ENCODE measurements around the gene BCL2. TPM values are rescaled to one million over a fixed set of nuclear protein-coding genes. Genes with fewer than 3 reads are reported as not detected.

Gene BCL2
- total RNA-seq, 2 experiments from 2014 or later: 102 to 109 TPM

DNA sequence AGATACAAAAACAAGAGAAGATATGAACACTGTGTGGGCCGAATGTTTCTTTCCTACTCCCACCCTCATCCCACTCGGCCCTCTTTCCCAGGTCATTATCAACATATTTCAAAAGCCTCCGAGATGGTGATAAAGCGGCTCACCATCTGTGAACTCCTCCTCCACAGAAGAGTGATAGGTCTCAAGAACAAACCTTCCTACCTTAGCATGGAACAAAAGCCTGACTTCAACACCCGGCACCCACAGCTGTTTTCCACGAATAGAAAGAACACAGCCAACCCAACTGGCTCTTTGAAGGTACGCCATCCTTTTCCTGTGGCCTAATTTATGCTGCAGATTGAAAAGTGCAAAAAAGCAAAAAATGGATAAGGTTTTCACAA lies 28.8 kb downstream of the BCL2 start:
- Mint-ChIP-seq H3K9me3 (no peaks in the 10 kb centered on the region), H3K27ac (peak overlapping the region; percentile 77), H3K36me3 (ENCODE audit: low read depth) (peaks cover 62% of the 10 kb centered on the region), H3K4me1 (peaks cover 62% of the 10 kb centered on the region), H3K27me3 (no peaks in the 10 kb centered on the region), H3K4me3 (peak overlapping the region; percentile 48)
- POLR2A ChIA-PET: interaction anchor here (0.6 to 2.0 kb wide), 12 partner anchors 8 to 83 kb away, joined by 3 to 13 read pairs (median 4); no protein-coding TSS in a partner anchor
- CTCF ChIA-PET: interaction anchor here (7.6 kb wide), 1 partner anchor 27 kb away, joined by 41 read pairs; the partner anchor contains the start of gene BCL2
- DNase-seq: peak; percentile 56

- H3K27me3 Mint-ChIP-seq: no peaks in the 10 kb centered on the region
- H3K9me3 Mint-ChIP-seq: no peaks in the 10 kb centered on the region
- no peak for DNase-seq
- peak overlapping the region; percentile 48 for H3K4me3 Mint-ChIP-seq
- CTCF ChIA-PET: interaction anchor here (0.7 to 7.6 kb wide), 2 partner anchors 28 to 274 kb away, joined by 4 to 41 read pairs; partner anchors contain the start of gene BCL2
- H3K27ac Mint-ChIP-seq: peak overlapping the region; percentile 77
- peaks cover 62% of the 10 kb centered on the region for H3K36me3 Mint-ChIP-seq (ENCODE audit: low read depth)
- POLR2A ChIA-PET: interaction anchor here (1.0 to 2.0 kb wide), 11 partner anchors 9 to 82 kb away, joined by 3 to 13 read pairs (median 4); no protein-coding TSS in a partner anchor
- H3K4me1 Mint-ChIP-seq: peaks cover 61% of the 10 kb centered on the region
These were observed 29.3 kb downstream of the BCL2 start for GRCh38 chr18:63290166-63290820.

DNA sequence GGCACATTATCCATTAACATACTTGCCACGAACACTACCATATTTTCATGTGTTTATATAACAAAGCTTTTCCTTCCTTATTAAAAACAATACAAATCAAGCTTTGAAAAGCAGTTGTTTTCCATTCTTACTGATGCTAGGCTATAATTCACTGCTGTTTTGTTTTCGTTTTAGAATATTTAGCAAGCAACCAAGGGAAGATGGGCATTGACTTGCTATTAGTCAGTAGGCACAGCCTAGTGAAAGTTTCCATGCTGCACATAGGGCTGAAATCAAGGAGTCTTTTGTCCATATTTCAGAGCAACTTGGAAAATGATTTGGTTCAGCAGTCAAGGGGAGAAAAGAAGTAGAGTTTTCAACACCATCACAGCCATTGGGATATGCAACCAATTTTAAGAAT lies 31.3 kb downstream of the BCL2 start:
- no peak for DNase-seq
- Mint-ChIP-seq H3K36me3 (ENCODE audit: low read depth) (peaks cover 68% of the 10 kb centered on the region), H3K4me1 (peaks cover 59% of the 10 kb centered on the region), H3K27me3 (no peaks in the 10 kb centered on the region), H3K27ac (no peak overlapping the region), H3K9me3 (no peaks in the 10 kb centered on the region), H3K4me3 (no peak overlapping the region)
- ChIA-PET POLR2A (interaction anchor here (0.8 to 2.1 kb wide), 4 partner anchors 10 to 31 kb away, joined by 4 to 8 read pairs (median 6); partner anchors contain the start of gene BCL2), CTCF (interaction anchor here (1.2 to 1.6 kb wide), 2 partner anchors 30 to 157 kb away, joined by 3 to 7 read pairs; partner anchors contain the start of gene BCL2)

DNA sequence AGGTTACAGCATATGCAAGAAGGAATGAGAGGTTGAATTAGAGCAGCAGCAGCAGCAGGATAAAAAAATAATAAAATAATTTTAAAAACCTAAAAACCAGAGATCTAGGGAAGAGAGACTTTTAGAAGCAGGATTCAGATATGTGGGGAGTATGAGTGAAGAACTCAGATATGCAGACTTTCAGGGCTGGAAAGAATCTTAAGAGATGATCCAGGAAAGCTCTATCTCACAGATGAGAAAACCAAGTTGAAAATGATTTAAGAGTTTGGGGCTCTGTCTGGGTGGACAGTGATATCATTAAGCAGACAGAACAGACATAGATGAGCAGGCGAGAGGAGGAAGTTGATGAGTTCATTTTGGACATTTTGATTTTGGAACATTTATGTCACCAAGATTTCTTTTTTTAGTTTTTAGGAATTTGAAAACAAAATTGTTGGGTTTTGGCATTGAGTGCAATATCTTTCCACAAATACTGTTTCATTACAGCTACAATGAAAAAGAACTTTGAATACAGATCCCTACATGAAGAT lies 31.8 kb downstream of the BCL2 start:
- H3K36me3 Mint-ChIP-seq (ENCODE audit: low read depth): peaks cover 65% of the 10 kb centered on the region
- H3K9me3 Mint-ChIP-seq: no peaks in the 10 kb centered on the region
- peaks cover 53% of the 10 kb centered on the region for H3K4me1 Mint-ChIP-seq
- H3K4me3 Mint-ChIP-seq: no peak overlapping the region
- CTCF ChIA-PET: interaction anchor here (0.5 to 1.6 kb wide), 3 partner anchors 22 to 157 kb away, joined by 3 to 7 read pairs (median 3); partner anchors contain the start of gene BCL2
- no peak for DNase-seq
- no peak overlapping the region for H3K27ac Mint-ChIP-seq
- POLR2A ChIA-PET: interaction anchor here (1.5 to 2.1 kb wide), 3 partner anchors 11 to 30 kb away, joined by 4 to 8 read pairs (median 6); no protein-coding TSS in a partner anchor
- no peaks in the 10 kb centered on the region for H3K27me3 Mint-ChIP-seq

DNA sequence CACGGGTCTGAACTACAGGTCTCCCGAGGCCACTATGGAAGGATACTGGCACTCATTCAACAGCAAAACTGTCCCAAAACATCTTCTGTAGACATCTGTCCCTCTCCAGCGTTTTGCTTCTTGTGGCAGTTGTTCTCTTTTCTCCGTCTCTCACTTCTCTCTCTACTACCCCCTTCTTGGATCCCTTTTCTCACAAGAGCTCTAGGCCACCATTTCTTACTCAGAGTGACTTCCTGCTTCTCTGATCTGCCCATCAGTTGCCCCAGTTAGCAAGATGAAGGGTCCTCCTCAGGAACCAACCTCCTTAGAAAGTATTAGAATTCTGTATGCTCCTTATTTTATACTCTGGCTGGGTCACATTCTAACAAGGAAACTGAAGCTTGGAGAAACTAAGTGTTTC lies 32.6 kb downstream of the BCL2 start:
- DNase-seq: no peak
- Mint-ChIP-seq H3K27ac (no peak overlapping the region), H3K27me3 (no peaks in the 10 kb centered on the region), H3K4me1 (peaks cover 49% of the 10 kb centered on the region), H3K36me3 (ENCODE audit: low read depth) (peaks cover 62% of the 10 kb centered on the region), H3K9me3 (no peaks in the 10 kb centered on the region), H3K4me3 (no peak overlapping the region)
- POLR2A ChIA-PET: interaction anchor here (1.1 to 2.1 kb wide), 5 partner anchors 11 to 31 kb away, joined by 3 to 8 read pairs (median 4); no protein-coding TSS in a partner anchor
- CTCF ChIA-PET: interaction anchor here (0.5 kb wide), 1 partner anchor 21 kb away, joined by 3 read pairs; no protein-coding TSS in a partner anchor

- H3K36me3 Mint-ChIP-seq (ENCODE audit: low read depth): peaks cover 61% of the 10 kb centered on the region
- H3K4me1 Mint-ChIP-seq: peaks cover 44% of the 10 kb centered on the region
- ChIA-PET CTCF (interaction anchor here (1.0 kb wide), 1 partner anchor 59 kb away, joined by 3 read pairs; no protein-coding TSS in a partner anchor), POLR2A (interaction anchor here (0.6 kb wide), 1 partner anchor 93 kb away, joined by 3 read pairs; no protein-coding TSS in a partner anchor)
- H3K9me3 Mint-ChIP-seq: no peaks in the 10 kb centered on the region
- no peak overlapping the region for H3K4me3 Mint-ChIP-seq
- H3K27ac Mint-ChIP-seq: no peak overlapping the region
- no peak for DNase-seq
- H3K27me3 Mint-ChIP-seq: no peaks in the 10 kb centered on the region
These were observed 34.5 kb downstream of the BCL2 start for GRCh38 chr18:63284827-63285733.

DNA sequence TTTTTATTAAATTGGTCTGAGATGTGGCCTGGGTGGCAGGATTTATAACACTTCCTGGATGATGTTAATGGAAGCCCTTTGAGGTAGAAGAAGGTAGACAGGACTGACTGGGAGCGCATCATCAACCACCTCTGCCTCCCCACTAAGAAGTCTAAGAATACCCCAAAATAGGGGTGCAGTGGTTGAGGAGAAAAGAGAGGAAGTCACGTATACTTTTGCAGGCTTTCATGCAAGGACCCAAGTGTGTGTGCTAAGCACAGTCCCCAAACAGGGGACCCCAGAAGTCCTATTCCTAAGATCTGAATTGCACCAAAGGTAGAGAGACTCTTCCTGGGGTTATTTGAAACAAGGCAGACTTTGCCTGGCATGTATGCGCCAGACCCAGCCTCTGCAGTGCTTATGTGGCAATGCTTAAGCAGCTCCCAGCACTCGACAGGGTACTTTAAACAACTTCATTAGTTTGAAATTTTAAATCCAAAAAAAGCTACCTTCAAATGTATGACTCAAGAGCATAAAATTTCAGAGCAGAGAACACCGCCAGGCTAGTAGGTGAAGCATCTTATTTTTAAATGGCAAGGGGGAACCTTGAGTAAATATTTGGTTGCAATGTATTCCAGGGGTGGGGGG lies 35.3 kb downstream of the BCL2 start:
- Mint-ChIP-seq H3K4me3 (no peak overlapping the region), H3K36me3 (ENCODE audit: low read depth) (peaks cover 62% of the 10 kb centered on the region), H3K27ac (no peak overlapping the region), H3K9me3 (no peaks in the 10 kb centered on the region), H3K27me3 (no peaks in the 10 kb centered on the region), H3K4me1 (peaks cover 45% of the 10 kb centered on the region)
- ChIA-PET POLR2A (interaction anchor here (0.6 kb wide), 1 partner anchor 92 kb away, joined by 3 read pairs; no protein-coding TSS in a partner anchor), CTCF (interaction anchor here (1.0 kb wide), 1 partner anchor 58 kb away, joined by 3 read pairs; no protein-coding TSS in a partner anchor)
- no peak for DNase-seq

GRCh38 chr18:63283305-63284094 lies 36.1 kb downstream of the BCL2 start:
- ChIA-PET POLR2A (no interaction called here), CTCF (interaction anchor here (1.2 to 1.4 kb wide), 2 partner anchors 10 to 34 kb away, joined by 4 to 5 read pairs; no protein-coding TSS in a partner anchor)
- Mint-ChIP-seq H3K36me3 (ENCODE audit: low read depth) (peaks cover 70% of the 10 kb centered on the region), H3K9me3 (no peaks in the 10 kb centered on the region), H3K4me3 (no peak overlapping the region), H3K27ac (no peak overlapping the region), H3K4me1 (peaks cover 49% of the 10 kb centered on the region), H3K27me3 (no peaks in the 10 kb centered on the region)
- DNase-seq: no peak

DNA sequence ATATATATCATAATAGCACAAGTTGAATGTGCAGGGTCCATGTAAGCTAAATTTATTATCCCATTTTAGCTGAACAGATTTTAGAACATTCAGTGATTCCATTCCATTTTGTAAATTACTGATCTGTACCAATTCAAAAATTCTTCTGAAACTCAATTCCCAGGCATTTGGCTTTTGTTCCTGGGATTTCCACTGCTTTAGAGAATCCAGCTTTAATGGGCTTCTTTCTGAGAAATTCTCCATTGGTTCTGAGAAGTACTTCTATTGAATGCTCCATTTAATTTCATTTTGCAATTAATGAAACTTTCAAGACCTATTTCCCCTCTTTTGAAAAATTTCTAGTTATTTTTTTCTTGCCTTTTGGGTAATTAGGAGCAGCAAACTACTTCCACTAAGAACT lies 36.8 kb downstream of the BCL2 start:
- Mint-ChIP-seq H3K9me3 (no peaks in the 10 kb centered on the region), H3K4me3 (no peak overlapping the region), H3K27me3 (no peaks in the 10 kb centered on the region), H3K27ac (no peak overlapping the region), H3K36me3 (ENCODE audit: low read depth) (peaks cover 77% of the 10 kb centered on the region), H3K4me1 (peaks cover 56% of the 10 kb centered on the region)
- POLR2A ChIA-PET: no interaction called here
- CTCF ChIA-PET: interaction anchor here (1.2 to 1.4 kb wide), 2 partner anchors 9 to 35 kb away, joined by 4 to 5 read pairs; no protein-coding TSS in a partner anchor
- DNase-seq: no peak

DNA sequence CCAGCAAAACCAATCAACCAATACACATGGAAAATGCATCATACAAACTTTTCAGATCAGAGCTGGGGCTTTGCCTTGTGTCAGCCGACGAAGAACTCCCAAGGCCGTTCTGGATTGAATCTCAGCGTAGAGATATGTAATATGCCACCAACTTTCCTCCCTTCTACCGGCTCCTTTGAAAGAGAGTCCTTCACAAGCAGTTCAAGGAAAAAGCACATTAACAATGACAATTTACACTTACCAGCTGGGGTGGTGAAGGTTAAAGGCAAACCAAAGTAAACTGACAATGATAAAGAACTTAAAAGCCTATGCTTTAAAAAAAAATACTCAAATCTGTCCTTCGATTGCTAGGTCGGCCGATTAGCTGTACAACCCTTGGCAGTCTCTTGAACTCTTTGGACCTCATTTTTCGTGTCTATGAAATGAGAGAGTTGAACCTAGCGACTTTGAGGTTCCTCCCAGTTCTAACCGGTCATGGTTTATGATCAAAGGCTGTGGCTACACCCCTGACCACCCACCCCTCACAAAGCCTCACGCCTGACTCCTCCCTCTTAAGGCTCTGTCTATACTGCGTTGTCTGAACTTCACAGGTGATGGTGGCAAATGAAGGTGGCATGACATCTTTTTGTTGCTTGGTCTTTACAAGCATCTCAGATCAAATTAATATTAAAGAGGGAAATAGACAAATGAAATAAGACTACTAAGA lies 46.2 kb downstream of the BCL2 start:
- H3K36me3 Mint-ChIP-seq (ENCODE audit: low read depth): peaks cover 75% of the 10 kb centered on the region
- no peaks in the 10 kb centered on the region for H3K27me3 Mint-ChIP-seq
- POLR2A ChIA-PET: interaction anchor here (0.9 kb wide), 1 partner anchor 25 kb away, joined by 3 read pairs; no protein-coding TSS in a partner anchor
- no peak for DNase-seq
- no peaks in the 10 kb centered on the region for H3K9me3 Mint-ChIP-seq
- peaks cover 63% of the 10 kb centered on the region for H3K4me1 Mint-ChIP-seq
- H3K4me3 Mint-ChIP-seq: no peak overlapping the region
- CTCF ChIA-PET: interaction anchor here (0.7 to 1.8 kb wide), 5 partner anchors 9 to 45 kb away, joined by 3 to 7 read pairs (median 3); no protein-coding TSS in a partner anchor
- H3K27ac Mint-ChIP-seq: peak overlapping the region; percentile 10

- Mint-ChIP-seq H3K4me3 (no peak overlapping the region), H3K27me3 (no peaks in the 10 kb centered on the region), H3K36me3 (ENCODE audit: low read depth) (peaks cover 72% of the 10 kb centered on the region), H3K9me3 (no peaks in the 10 kb centered on the region), H3K27ac (no peak overlapping the region), H3K4me1 (peaks cover 63% of the 10 kb centered on the region)
- ChIA-PET CTCF (interaction anchor here (0.7 to 1.8 kb wide), 3 partner anchors 9 to 45 kb away, joined by 3 to 7 read pairs (median 3); no protein-coding TSS in a partner anchor), POLR2A (interaction anchor here (1.3 kb wide), 1 partner anchor 42 kb away, joined by 5 read pairs; no protein-coding TSS in a partner anchor)
- DNase-seq: no peak
These were observed 46.9 kb downstream of the BCL2 start for GRCh38 chr18:63272638-63273037.

Measured in activated CD4-positive, alpha-beta memory T cell treated with anti-CD3 and anti-CD28 coated beads, Interleukin-2, amount 10 ng/mL, durations not matched to agents 7 days and 5 days (primary cell).